Activated naive CD4-positive, alpha-beta T cell treated with anti-CD3 and anti-CD28 coated beads, Interleukin-2, amount 10 ng/mL, durations not matched to agents 7 days and 5 days (primary cell): Measurements from ENCODE around the gene TPM3.
"Not testable (repeated sequence)": the region's sequence is repeated elsewhere in the genome, so short reads cannot be mapped to it uniquely, and the experiment has no call there.

Experiments used
- CTCF ChIA-PET: fragments of 350-600 bp; sonication (Branson Sonifier 250); formaldehyde crosslinking; loops from one replicate; lab custom pipeline; 2021; ENCODE audit warnings: antibody characterized with exemption; lab: Charles Lee
- DNase-seq: peaks from one replicate; pipeline ENCODE4 v3.0.0-alpha.2; 2020
- H3K27ac Mint-ChIP-seq: one replicate; pipeline ENCODE4 v1.8.0; 2021; ENCODE audit warnings: mild to moderate bottlenecking, moderate library complexity, mixed read lengths
- H3K27me3 Mint-ChIP-seq: one replicate; pipeline ENCODE4 v1.8.0; 2021; ENCODE audit warnings: mild to moderate bottlenecking, mixed read lengths
- H3K36me3 Mint-ChIP-seq: one replicate; pipeline ENCODE4 v1.8.0; 2021; ENCODE audit warnings: mixed read lengths
- H3K4me1 Mint-ChIP-seq: one replicate; pipeline ENCODE4 v1.8.0; 2021; ENCODE audit warnings: mixed read lengths
- H3K4me3 Mint-ChIP-seq: one replicate; pipeline ENCODE4 v1.8.0; 2021; ENCODE audit warnings: mild to moderate bottlenecking, moderate library complexity, mixed read lengths
- H3K9me3 Mint-ChIP-seq: one replicate; pipeline ENCODE4 v1.8.0; 2021; ENCODE audit warnings: mixed read lengths

Gene TPM3

DNA sequence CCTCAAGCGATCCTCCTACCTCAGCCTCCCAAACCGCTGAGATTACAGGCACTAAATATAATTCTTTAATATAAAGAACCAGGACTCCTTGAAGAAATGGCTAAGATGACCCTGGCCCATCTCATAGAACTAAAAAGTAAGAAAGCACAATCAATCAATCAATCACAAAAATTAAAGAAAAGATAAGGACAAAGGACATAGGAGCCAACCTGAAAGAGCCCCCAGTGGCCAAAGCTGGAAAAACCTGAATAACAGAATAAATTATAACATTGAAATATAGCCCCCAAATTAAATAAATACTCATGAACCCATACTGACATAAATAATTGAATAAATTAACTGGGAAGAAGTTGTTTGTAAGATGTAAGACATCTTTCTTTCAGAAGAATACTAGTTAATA is 45.9 kb downstream of the TPM3 start:
- no peaks in the 10 kb centered on the region for H3K27me3 Mint-ChIP-seq
- no peak for DNase-seq
- CTCF ChIA-PET, result interaction anchor here (0.6 to 1.3 kb wide), 3 partner anchors 38 to 661 kb away, joined by 3 read pairs; no protein-coding TSS in a partner anchor
- H3K36me3 Mint-ChIP-seq, result peaks cover under 1% of the 10 kb centered on the region
- H3K27ac Mint-ChIP-seq, result no peak overlapping the region
- H3K9me3 Mint-ChIP-seq, result no peaks in the 10 kb centered on the region
- peaks cover 3% of the 10 kb centered on the region for H3K4me1 Mint-ChIP-seq
- no peak overlapping the region for H3K4me3 Mint-ChIP-seq

DNA sequence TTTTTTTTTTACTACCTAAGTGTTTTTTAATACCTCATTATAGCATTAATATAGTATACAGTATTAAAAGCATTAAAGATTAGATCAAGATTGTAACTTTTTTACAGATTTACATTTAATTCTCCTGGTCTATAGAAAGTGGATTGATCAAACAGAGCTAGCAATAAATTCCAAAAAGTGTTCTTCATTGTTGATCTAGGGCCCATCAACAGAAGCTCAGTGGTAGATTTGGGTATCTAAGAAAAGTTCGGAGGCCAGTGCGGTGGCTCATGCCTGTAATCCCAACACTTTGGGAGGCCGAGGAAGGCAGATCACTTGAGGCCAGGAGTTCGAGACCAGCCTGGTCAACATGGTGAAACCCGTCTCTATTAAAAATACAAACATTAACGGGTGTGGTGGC is 49.5 kb downstream of the TPM3 start:
- H3K27ac Mint-ChIP-seq, result no peak overlapping the region
- CTCF ChIA-PET, result no interaction called here
- no peaks in the 10 kb centered on the region for H3K36me3 Mint-ChIP-seq

DNA sequence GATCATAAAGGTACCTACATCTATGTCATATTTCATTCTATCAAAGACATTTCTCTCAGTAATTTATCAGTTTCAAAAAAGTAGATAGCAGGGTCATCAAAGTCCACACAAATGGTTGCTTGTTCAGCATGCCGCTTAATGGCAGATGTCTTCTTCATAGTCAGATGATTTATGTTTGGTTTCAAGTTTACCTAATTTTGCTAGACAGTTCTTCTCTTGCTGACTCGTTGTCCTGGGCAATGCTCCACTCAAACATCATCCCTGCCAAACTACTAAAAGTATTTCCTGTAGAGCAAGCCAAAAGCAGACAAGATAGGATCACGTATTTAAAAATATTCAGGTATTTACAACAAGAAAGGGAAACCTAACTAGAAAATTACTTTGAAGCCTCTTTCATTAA is 50.7 kb downstream of the TPM3 start:
- no peaks in the 10 kb centered on the region for H3K9me3 Mint-ChIP-seq
- no peaks in the 10 kb centered on the region for H3K27me3 Mint-ChIP-seq
- H3K27ac Mint-ChIP-seq, result no peak overlapping the region
- DNase-seq, result no peak
- H3K36me3 Mint-ChIP-seq, result no peaks in the 10 kb centered on the region
- CTCF ChIA-PET, result interaction anchor here (0.7 kb wide), 1 partner anchor 39 kb away, joined by 3 read pairs; no protein-coding TSS in a partner anchor
- H3K4me3 Mint-ChIP-seq, result no peak overlapping the region
- H3K4me1 Mint-ChIP-seq, result no peaks in the 10 kb centered on the region

More for the DNA sequence above, 49.5 kb downstream of the TPM3 start:
- H3K4me1 Mint-ChIP-seq, result no peaks in the 10 kb centered on the region
- no peaks in the 10 kb centered on the region for H3K9me3 Mint-ChIP-seq
- DNase-seq, result no peak
- no peak overlapping the region for H3K4me3 Mint-ChIP-seq
- H3K27me3 Mint-ChIP-seq, result no peaks in the 10 kb centered on the region

- H3K27me3 Mint-ChIP-seq, result no peaks in the 10 kb centered on the region
- H3K9me3 Mint-ChIP-seq, result no peaks in the 10 kb centered on the region
- no peaks in the 10 kb centered on the region for H3K36me3 Mint-ChIP-seq
- H3K4me1 Mint-ChIP-seq, result no peaks in the 10 kb centered on the region
- DNase-seq, result no peak
- H3K4me3 Mint-ChIP-seq, result no peak overlapping the region
- CTCF ChIA-PET, result no interaction called here
- no peak overlapping the region for H3K27ac Mint-ChIP-seq
These were observed 54.0 kb downstream of the TPM3 start for GRCh38 chr1:154137888-154138287.

DNA sequence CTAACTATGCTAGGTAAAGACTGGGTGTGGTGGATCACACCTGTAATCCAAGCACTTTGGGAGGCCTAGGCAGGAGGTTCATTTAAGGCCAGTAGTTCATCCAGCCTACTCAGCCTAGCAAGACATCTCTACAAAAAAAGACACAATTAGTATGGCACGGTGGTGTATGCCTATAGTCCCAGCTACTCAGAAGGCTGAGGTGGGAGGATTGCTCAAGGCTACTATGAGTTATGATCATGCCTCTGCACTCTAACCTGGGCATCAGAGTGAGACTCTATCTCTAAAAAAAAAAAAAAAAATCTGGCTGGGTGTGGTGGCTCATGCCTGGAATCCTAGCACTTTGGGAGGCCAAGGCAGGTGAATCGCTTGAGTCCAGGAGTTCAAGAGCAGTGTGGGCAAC is 58.6 kb downstream of the TPM3 start:
- Mint-ChIP-seq H3K4me3 (no peak overlapping the region), H3K27ac (no peak overlapping the region), H3K36me3 (no peaks in the 10 kb centered on the region), H3K27me3 (no peaks in the 10 kb centered on the region), H3K4me1 (no peaks in the 10 kb centered on the region), H3K9me3 (no peaks in the 10 kb centered on the region)
- no peak for DNase-seq
- CTCF ChIA-PET, result no interaction called here

DNA sequence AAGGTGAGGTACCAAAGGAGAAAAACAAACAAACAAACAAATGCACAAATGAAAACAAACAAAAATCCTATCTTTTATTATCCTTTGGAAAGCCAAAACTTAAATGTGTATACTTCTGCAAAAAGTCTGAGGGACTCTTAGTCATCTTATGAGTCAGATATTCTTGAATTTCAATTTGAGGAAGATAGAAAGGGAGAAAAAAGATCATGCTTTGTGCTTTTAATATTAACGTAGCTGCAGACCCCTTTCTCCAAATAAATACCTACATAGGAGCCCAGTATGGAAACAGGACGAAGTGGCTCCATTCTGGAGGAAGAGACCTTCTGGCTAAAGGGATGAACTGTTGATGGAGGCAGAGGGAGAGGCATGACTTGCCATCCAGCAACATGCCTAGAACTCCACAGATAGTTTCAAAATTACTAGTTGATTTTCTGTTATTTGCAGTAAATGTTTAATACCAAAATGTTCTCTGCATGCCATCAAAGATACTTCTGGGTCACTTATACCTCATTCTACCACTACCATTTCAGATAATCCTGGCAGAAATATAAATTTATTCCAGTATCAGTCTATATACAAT is 62.4 kb downstream of the TPM3 start:
- H3K4me3 Mint-ChIP-seq, result no peak overlapping the region
- H3K27ac Mint-ChIP-seq, result no peak overlapping the region
- H3K36me3 Mint-ChIP-seq, result no peaks in the 10 kb centered on the region
- CTCF ChIA-PET, result no interaction called here
- no peak for DNase-seq
- peaks cover 2% of the 10 kb centered on the region for H3K9me3 Mint-ChIP-seq
- H3K4me1 Mint-ChIP-seq, result no peaks in the 10 kb centered on the region
- H3K27me3 Mint-ChIP-seq, result no peaks in the 10 kb centered on the region

- H3K27me3 Mint-ChIP-seq, H3K36me3 Mint-ChIP-seq, H3K4me3 Mint-ChIP-seq, DNase-seq, H3K9me3 Mint-ChIP-seq, H3K27ac Mint-ChIP-seq, CTCF ChIA-PET, H3K4me1 Mint-ChIP-seq: not testable (repeated sequence)
These were observed 68.7 kb downstream of the TPM3 start for GRCh38 chr1:154123205-154123604.

- H3K36me3 Mint-ChIP-seq, result no peaks in the 10 kb centered on the region
- DNase-seq, result no peak
- no peak overlapping the region for H3K4me3 Mint-ChIP-seq
- H3K27me3 Mint-ChIP-seq, result peaks cover 5% of the 10 kb centered on the region
- peaks cover 13% of the 10 kb centered on the region for H3K4me1 Mint-ChIP-seq
- no peaks in the 10 kb centered on the region for H3K9me3 Mint-ChIP-seq
- no peak overlapping the region for H3K27ac Mint-ChIP-seq
- CTCF ChIA-PET, result no interaction called here
These were observed 74.3 kb downstream of the TPM3 start for GRCh38 chr1:154117642-154118041.

DNA sequence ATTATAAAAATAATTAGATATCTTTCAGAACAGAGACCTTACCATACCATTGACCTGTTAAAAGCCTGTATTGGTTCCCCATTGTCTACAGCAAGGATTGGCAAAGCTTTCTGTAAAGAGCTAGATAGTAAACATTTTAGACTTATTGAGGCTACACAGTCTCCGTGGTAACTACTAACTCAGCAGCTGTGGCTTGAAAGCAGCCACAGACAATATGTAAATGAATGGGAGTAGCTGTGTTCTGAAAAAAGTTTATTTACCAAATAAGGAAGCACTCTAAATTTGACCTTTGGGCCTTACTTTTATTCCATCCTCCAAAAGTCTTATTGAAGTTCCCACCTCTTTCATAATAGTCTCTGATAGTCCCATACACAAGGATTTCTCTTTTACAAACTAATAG is 76.7 kb downstream of the TPM3 start:
- H3K36me3 Mint-ChIP-seq, result no peaks in the 10 kb centered on the region
- H3K27ac Mint-ChIP-seq, result no peak overlapping the region
- H3K27me3 Mint-ChIP-seq, result peaks cover 5% of the 10 kb centered on the region
- peaks cover 13% of the 10 kb centered on the region for H3K4me1 Mint-ChIP-seq
- H3K9me3 Mint-ChIP-seq, result no peaks in the 10 kb centered on the region
- no peak overlapping the region for H3K4me3 Mint-ChIP-seq
- CTCF ChIA-PET, result no interaction called here
- no peak for DNase-seq
